ENCODE measurements around the gene CEP112.

- TF ChIP-seq POLR2A (IDR thresholded peaks at IDR 0.05; ENCODE audit: low read depth, low read length) (no peak), POLR2AphosphoS5 (IDR thresholded peaks at IDR 0.05; ENCODE audit: insufficient read depth, low read depth, low read length) (no peak), MYC (IDR thresholded peaks at IDR 0.05; ENCODE audit: low read depth, low read length) (no peak), MAX (IDR thresholded peaks at IDR 0.05; ENCODE audit: insufficient read depth, insufficient read length) (no peak)
- TF ChIP-seq, protein P1, sequence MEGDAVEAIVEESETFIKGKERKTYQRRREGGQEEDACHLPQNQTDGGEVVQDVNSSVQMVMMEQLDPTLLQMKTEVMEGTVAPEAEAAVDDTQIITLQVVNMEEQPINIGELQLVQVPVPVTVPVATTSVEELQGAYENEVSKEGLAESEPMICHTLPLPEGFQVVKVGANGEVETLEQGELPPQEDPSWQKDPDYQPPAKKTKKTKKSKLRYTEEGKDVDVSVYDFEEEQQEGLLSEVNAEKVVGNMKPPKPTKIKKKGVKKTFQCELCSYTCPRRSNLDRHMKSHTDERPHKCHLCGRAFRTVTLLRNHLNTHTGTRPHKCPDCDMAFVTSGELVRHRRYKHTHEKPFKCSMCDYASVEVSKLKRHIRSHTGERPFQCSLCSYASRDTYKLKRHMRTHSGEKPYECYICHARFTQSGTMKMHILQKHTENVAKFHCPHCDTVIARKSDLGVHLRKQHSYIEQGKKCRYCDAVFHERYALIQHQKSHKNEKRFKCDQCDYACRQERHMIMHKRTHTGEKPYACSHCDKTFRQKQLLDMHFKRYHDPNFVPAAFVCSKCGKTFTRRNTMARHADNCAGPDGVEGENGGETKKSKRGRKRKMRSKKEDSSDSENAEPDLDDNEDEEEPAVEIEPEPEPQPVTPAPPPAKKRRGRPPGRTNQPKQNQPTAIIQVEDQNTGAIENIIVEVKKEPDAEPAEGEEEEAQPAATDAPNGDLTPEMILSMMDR (IDR thresholded peaks at IDR 0.05; ENCODE audit: extremely low read depth in 1 of 2, insufficient read depth in 1 of 2, low read depth in 1 of 2, low read length in 2 of 2) = no peak
These were observed 590.8 kb downstream of the CEP112 start for GRCh38 chr17:65601145-65601544.

All from endothelial cell of umbilical vein (primary cell).